CD4-positive, alpha-beta memory T cell (primary cell): Measurements from ENCODE around the gene HHATL. TPM values are rescaled to one million over a fixed set of nuclear protein-coding genes. Genes with fewer than 3 reads are reported as not detected.

ENCODE experiments used
- CTCF ChIA-PET: fragments of 350-600 bp; sonication (Branson Sonifier 250); formaldehyde crosslinking; loops from one replicate; lab custom pipeline; 2021; ENCODE audit warnings: inconsistent platforms; ENCODE audit not compliant: partially characterized antibody; lab: Charles Lee
- POLR2A ChIA-PET: fragments of 350-600 bp; sonication (Branson Sonifier 250); formaldehyde crosslinking; loops from one replicate; lab custom pipeline; 2021; ENCODE audit not compliant: partially characterized antibody; lab: Charles Lee
- DNase-seq, 5 donors: peaks; one replicate each; pipeline versions ENCODE4 v3.0.0 to v3.0.0-alpha.2; 2020 to 2022; ENCODE audit warnings: mixed read lengths in 1 of 5
- H3K27ac ChIP-seq: one replicate; pipeline ENCODE4 v1.7.0; 2013; ENCODE audit warnings: low read depth, low read length
- H3K27me3 ChIP-seq: 2 replicates; pipeline ENCODE4 v1.7.0; 2013; ENCODE audit warnings: mild to moderate bottlenecking, low read length, moderate library complexity; ENCODE audit not compliant: insufficient read depth
- H3K36me3 ChIP-seq: 2 replicates; pipeline ENCODE4 v1.7.0; 2013; ENCODE audit warnings: mild to moderate bottlenecking, low read length, moderate library complexity; ENCODE audit not compliant: insufficient read depth
- H3K4me1 ChIP-seq: 2 replicates; pipeline ENCODE4 v1.7.0; 2013; ENCODE audit warnings: mild to moderate bottlenecking, low read length, moderate library complexity; ENCODE audit not compliant: insufficient read depth
- H3K4me3 ChIP-seq, 2 donors: one replicate each; pipeline ENCODE4 v1.7.0; 2013; ENCODE audit warnings: low read length in 2 of 2, mild to moderate bottlenecking in 1 of 2
- H3K9me3 ChIP-seq, 2 donors: one replicate each; pipeline ENCODE4 v1.7.0; 2013; ENCODE audit warnings: low read length in 2 of 2, control low read depth in 1 of 2; ENCODE audit not compliant: control insufficient read depth in 1 of 2
- H3K27ac Mint-ChIP-seq, 7 donors: one replicate each; pipeline ENCODE4 v1.8.0; 2020 to 2021; ENCODE audit warnings: mixed read lengths in 7 of 7, mild to moderate bottlenecking in 6 of 7, inconsistent platforms in 3 of 7, moderate library complexity in 3 of 7
- H3K27me3 Mint-ChIP-seq, 2 donors: one replicate each; pipeline ENCODE4 v1.8.0; 2020 to 2021; ENCODE audit warnings: mixed read lengths in 2 of 2
- H3K36me3 Mint-ChIP-seq, 2 donors: one replicate each; pipeline ENCODE4 v1.8.0; 2020 to 2021; ENCODE audit warnings: mixed read lengths in 2 of 2, inconsistent platforms in 1 of 2, mild to moderate bottlenecking in 1 of 2
- H3K4me1 Mint-ChIP-seq, 4 donors: one replicate each; pipeline ENCODE4 v1.8.0; 2020 to 2021; ENCODE audit warnings: mixed read lengths in 4 of 4, mild to moderate bottlenecking in 1 of 4
- H3K4me3 Mint-ChIP-seq, 8 donors: one replicate each; pipeline ENCODE4 v1.8.0; 2020 to 2021; ENCODE audit warnings: mixed read lengths in 8 of 8, mild to moderate bottlenecking in 7 of 8, moderate library complexity in 6 of 8, inconsistent platforms in 3 of 8
- H3K9me3 Mint-ChIP-seq, 8 donors: one replicate each; pipeline ENCODE4 v1.8.0; 2020 to 2021; ENCODE audit warnings: mixed read lengths in 8 of 8, mild to moderate bottlenecking in 5 of 8, inconsistent platforms in 3 of 8, moderate library complexity in 1 of 8
- intact Hi-C: fragments of 100-400 bp; cut with micrococcal nuclease; formaldehyde crosslinking; loops from one replicate; pipeline ENCODE4 v1.15.1; 2023
- polyA plus RNA-seq, 2 donors: library from polyadenylated mRNA; unstranded; fragments of 300-500 nt; fragmentation: Illumina TruSeq; gene quantifications; one replicate each; pipeline ENCODE4 v1.2.3, GENCODE V29; 2021
- total RNA-seq, 2 experiments: library from RNA; stranded (reverse); gene quantifications; one replicate each; pipeline ENCODE4 v1.2.3, GENCODE V29; 2021

Gene HHATL
- total and polyA plus RNA-seq, 4 experiments from 2014 or later, result not detected

- peak overlapping the region in 4 of 7 donors; percentile 3 to 68 (median 62) for H3K27ac Mint-ChIP-seq
- Histone ChIP-seq H3K4me1 (peaks cover 28% of the 10 kb centered on the region), H3K4me3 (no peak overlapping the region), H3K27ac (no peak overlapping the region), H3K9me3 (no peaks in the 10 kb centered on the region), H3K27me3 (no peaks in the 10 kb centered on the region), H3K36me3 (no peaks in the 10 kb centered on the region)
- H3K4me3 Mint-ChIP-seq, result peak overlapping the region in 2 of 8 donors; percentile 57 to 69
- H3K4me1 Mint-ChIP-seq, result peaks cover 6 to 31% (median 19%) of the 10 kb centered on the region in 4 donors
- no peak for DNase-seq
- ChIA-PET CTCF (no interaction called here), POLR2A (no interaction called here)
- H3K9me3 Mint-ChIP-seq, result peaks cover 0 to 2% (median 0%) of the 10 kb centered on the region in 8 donors
- intact Hi-C loops, result loop anchor here (10.0 kb wide), 1 partner anchor 88 kb away; no protein-coding TSS in a partner anchor
- no peaks in the 10 kb centered on the region for H3K36me3 Mint-ChIP-seq
- H3K27me3 Mint-ChIP-seq, result no peaks in the 10 kb centered on the region
These were observed 45.7 kb downstream of the HHATL start for GRCh38 chr3:42656680-42657610.

GRCh38 chr3:42655980-42656679 lies 46.5 kb downstream of the HHATL start:
- Mint-ChIP-seq H3K27me3 (no peaks in the 10 kb centered on the region), H3K9me3 (peaks cover 0 to 2% (median 0%) of the 10 kb centered on the region in 8 donors), H3K4me3 (peak overlapping the region in 7 of 8 donors; percentile 7 to 74 (median 57)), H3K27ac (peak overlapping the region in 4 of 7 donors; percentile 4 to 68 (median 62)), H3K4me1 (peaks cover 6 to 33% (median 20%) of the 10 kb centered on the region in 4 donors), H3K36me3 (no peaks in the 10 kb centered on the region)
- H3K4me1 ChIP-seq, result peaks cover 28% of the 10 kb centered on the region
- CTCF ChIA-PET, result no interaction called here
- POLR2A ChIA-PET, result no interaction called here
- H3K36me3 ChIP-seq, result no peaks in the 10 kb centered on the region
- intact Hi-C loops, result loop anchor here (10.0 kb wide), 1 partner anchor 89 kb away; no protein-coding TSS in a partner anchor
- H3K4me3 ChIP-seq, result no peak overlapping the region
- H3K27ac ChIP-seq, result no peak overlapping the region
- DNase-seq, result no peak
- H3K27me3 ChIP-seq, result no peaks in the 10 kb centered on the region
- H3K9me3 ChIP-seq, result no peaks in the 10 kb centered on the region

- H3K36me3 Mint-ChIP-seq, result no peaks in the 10 kb centered on the region
- peak in 1 of 5 donors; percentile 13 for DNase-seq
These were observed 47.2 kb downstream of the HHATL start for GRCh38 chr3:42655331-42655888.

GRCh38 chr3:42654331-42655201 lies 48.0 kb downstream of the HHATL start:
- Histone ChIP-seq H3K27ac (no peak overlapping the region), H3K27me3 (no peaks in the 10 kb centered on the region), H3K4me1 (peaks cover 28% of the 10 kb centered on the region), H3K9me3 (no peaks in the 10 kb centered on the region), H3K4me3 (peak overlapping the region in 1 of 2 donors; percentile 54), H3K36me3 (no peaks in the 10 kb centered on the region)
- H3K4me1 Mint-ChIP-seq, result peaks cover 6 to 27% (median 19%) of the 10 kb centered on the region in 4 donors
- intact Hi-C loops, result loop anchor here (10.0 kb wide), 1 partner anchor 90 kb away; no protein-coding TSS in a partner anchor
- H3K9me3 Mint-ChIP-seq, result peaks cover 0 to 2% (median 0%) of the 10 kb centered on the region in 8 donors
- no peaks in the 10 kb centered on the region for H3K36me3 Mint-ChIP-seq
- ChIA-PET POLR2A (interaction anchor here (0.7 to 1.8 kb wide), 5 partner anchors 14 to 92 kb away, joined by 3 to 12 read pairs (median 4); partner anchors contain the start of genes NKTR, SEC22C and SS18L2), CTCF (interaction anchor here (2.9 kb wide), 1 partner anchor 13 kb away, joined by 6 read pairs; no protein-coding TSS in a partner anchor)
- peak in 2 of 5 donors; percentile 11 to 21 for DNase-seq
- H3K27ac Mint-ChIP-seq, result peak overlapping the region in 3 of 7 donors; percentile 7 to 59 (median 57)
- peak overlapping the region; percentile 40 to 86 (median 56) for H3K4me3 Mint-ChIP-seq
- H3K27me3 Mint-ChIP-seq, result no peaks in the 10 kb centered on the region

More at GRCh38 chr3:42655331-42655888, 47.2 kb downstream of the HHATL start:
- Mint-ChIP-seq H3K27me3 (no peaks in the 10 kb centered on the region), H3K4me1 (peaks cover 6 to 27% (median 20%) of the 10 kb centered on the region in 4 donors), H3K9me3 (peaks cover 0 to 2% (median 0%) of the 10 kb centered on the region in 8 donors), H3K27ac (peak overlapping the region in 6 of 7 donors; percentile 7 to 71 (median 62)), H3K4me3 (peak overlapping the region; percentile 40 to 75 (median 56))
- intact Hi-C loops, result loop anchor here (10.0 kb wide), 1 partner anchor 89 kb away; no protein-coding TSS in a partner anchor
- no peaks in the 10 kb centered on the region for H3K27me3 ChIP-seq
- H3K4me3 ChIP-seq, result no peak overlapping the region
- H3K36me3 ChIP-seq, result no peaks in the 10 kb centered on the region
- H3K4me1 ChIP-seq, result peaks cover 28% of the 10 kb centered on the region
- H3K9me3 ChIP-seq, result no peaks in the 10 kb centered on the region
- ChIA-PET POLR2A (no interaction called here), CTCF (no interaction called here)
- H3K27ac ChIP-seq, result no peak overlapping the region

- Histone ChIP-seq H3K27ac (no peak within 1 kb of the TSS), H3K4me1 (peaks cover 28% of the 10 kb centered on the region), H3K9me3 (no peaks in the 10 kb centered on the region), H3K36me3 (no peaks in the 10 kb centered on the region), H3K4me3 (peak within 1 kb of the TSS; percentile 19 to 54), H3K27me3 (no peaks in the 10 kb centered on the region)
- intact Hi-C loops, result loop anchor here (10.0 kb wide), 1 partner anchor 91 kb away; no protein-coding TSS in a partner anchor
- peaks cover 0 to 2% (median 0%) of the 10 kb centered on the region in 8 donors for H3K9me3 Mint-ChIP-seq
- H3K27ac Mint-ChIP-seq, result peak within 1 kb of the TSS in 5 of 7 donors; percentile 41 to 85 (median 75)
- H3K27me3 Mint-ChIP-seq, result no peaks in the 10 kb centered on the region
- H3K4me1 Mint-ChIP-seq, result peaks cover 6 to 27% (median 19%) of the 10 kb centered on the region in 4 donors
- DNase-seq, result peak in 2 of 5 donors; percentile 11 to 16
- H3K36me3 Mint-ChIP-seq, result peaks cover 5 to 6% of the 10 kb centered on the region in 2 donors
- CTCF ChIA-PET, result interaction anchor here (2.9 kb wide), 1 partner anchor 12 kb away, joined by 6 read pairs; no protein-coding TSS in a partner anchor
- peak within 1 kb of the TSS; percentile 82 to 95 (median 86) for H3K4me3 Mint-ChIP-seq
- POLR2A ChIA-PET, result interaction anchor here (1.2 to 1.8 kb wide), 3 partner anchors 53 to 72 kb away, joined by 4 to 12 read pairs (median 5); partner anchors contain the start of genes NKTR, SEC22C and SS18L2
These were observed 48.9 kb downstream of the HHATL start, which contains the start of gene ZBTB47 for GRCh38 chr3:42653560-42654330. Gene ZBTB47, plus strand, starts transcription at chr3:42653697. Its CDS starts 4,659 bp downstream, at chr3:42658356.
